Body of pancreas (tissue), 4 donors: ENCODE results near the gene ANO2. TPM values are rescaled to one million over a fixed set of nuclear protein-coding genes. Genes with fewer than 3 reads are reported as not detected.

ENCODE experiments used
- ATAC-seq: fragments of 150-250 bp; one replicate; pipeline ENCODE4 v1.9.1; 2016
- DNase-seq, 4 donors: peaks; one replicate each; pipeline ENCODE4 v3.0.0-alpha.2; 2019
- H3K27ac ChIP-seq, 4 donors: fragments of 200-600 bp; sonication (generic); 1 replicate in 3 of 4; 2 replicates in 1 of 4; pipeline versions ENCODE4 v1.5.1 to v1.6.1; 2016 to 2019; ENCODE audit warnings: mild to moderate bottlenecking in 1 of 4, mixed read lengths in 1 of 4, moderate library complexity in 1 of 4
- H3K27me3 ChIP-seq, 2 donors: fragments of 200-600 bp; sonication (generic); one replicate each; pipeline ENCODE4 v1.6.0; 2016; ENCODE audit warnings: mild to moderate bottlenecking in 1 of 2
- H3K36me3 ChIP-seq, 2 donors: fragments of 200-600 bp; sonication (generic); replicated peaks in 1 of 2; 2 replicates each; pipeline ENCODE4 v1.5.1; 2016; ENCODE audit warnings: low read depth in 2 of 2; ENCODE audit not compliant: insufficient read depth in 1 of 2
- H3K4me1 ChIP-seq: fragments of 200-600 bp; sonication (generic); one replicate; pipeline ENCODE4 v1.6.0; 2016
- H3K4me3 ChIP-seq, 2 donors: fragments of 200-600 bp; sonication (generic); 1 replicate in 1 of 2; 2 replicates in 1 of 2; pipeline ENCODE4 v1.5.1; 2016 to 2019
- H3K9me3 ChIP-seq, 3 donors: fragments of 200-600 bp; sonication (generic); 1 replicate in 2 of 3; 2 replicates in 1 of 3; pipeline ENCODE4 v1.5.1; 2016
- CTCF ChIP-seq, 7 experiments: fragments of 450-650 bp in 4 of 7; fragments of 200-600 bp in 3 of 7; sonication (generic) in 3 of 7; IDR thresholded peaks; one replicate each; pipeline ENCODE4 v1.5.1; 2016 to 2019; ENCODE audit warnings: antibody characterized with exemption in 7 of 7
- POLR2A ChIP-seq, 3 donors: fragments of 450-650 bp; IDR thresholded peaks; one replicate each; pipeline ENCODE4 v1.6.1; 2016; ENCODE audit warnings: antibody characterized with exemption in 3 of 3, mild to moderate bottlenecking in 2 of 3
- WGBS, 2 donors: methylation state at CpG; one replicate each; pipeline ENCODE4 v1.1.5; 2017; 5-methylcytosine and 5-hydroxymethylcytosine counted together
- intact Hi-C: fragments of 100-400 bp; cut with DNase I; formaldehyde crosslinking; loops from one replicate; pipeline ENCODE4 v1.15.1; 2023
- total RNA-seq, 2 donors: library from RNA; depleted of rRNA; stranded (reverse); fragments of >200 nt; gene quantifications; one replicate each; pipeline ENCODE4 v1.1.0, GENCODE V29; 2016

The ANO2 gene
- total RNA-seq, 2 donors from 2014 or later = 2.1 to 4.3 TPM

- no peaks in the 10 kb centered on the region for H3K36me3 ChIP-seq
- no peak overlapping the region for H3K27ac ChIP-seq
- TF ChIP-seq POLR2A (IDR thresholded peaks at IDR 0.05) (no peak), CTCF (IDR thresholded peaks at IDR 0.05) (no peak)
- WGBS, 2 donors = 58 to 85% methylated on average over 4 of the region's 4 CpGs
- H3K4me3 ChIP-seq = no peak overlapping the region
- H3K4me1 ChIP-seq = no peaks in the 10 kb centered on the region
- H3K9me3 ChIP-seq = no peaks in the 10 kb centered on the region
- no peaks in the 10 kb centered on the region for H3K27me3 ChIP-seq
- DNase-seq = no peak
- intact Hi-C loops = no loop called here
- no peak for ATAC-seq
Observed at GRCh38 chr12:5905757-5906156, 39.3 kb downstream of the ANO2 start.

- H3K36me3 ChIP-seq = no peaks in the 10 kb centered on the region
- no peaks in the 10 kb centered on the region for H3K27me3 ChIP-seq
- TF ChIP-seq CTCF (IDR thresholded peaks at IDR 0.05) (no peak), POLR2A (IDR thresholded peaks at IDR 0.05) (no peak)
- no peak overlapping the region for H3K27ac ChIP-seq
- no peaks in the 10 kb centered on the region for H3K9me3 ChIP-seq
- intact Hi-C loops = no loop called here
- whole genome bisulfite sequencing, 2 donors = 44 to 45% methylated on average over 3 to 6 of the region's 6 CpGs
- no peak for DNase-seq
- H3K4me1 ChIP-seq = no peaks in the 10 kb centered on the region
- H3K4me3 ChIP-seq = no peak overlapping the region
- ATAC-seq = no peak
Observed at GRCh38 chr12:5904969-5905368, 40.1 kb downstream of the ANO2 start.

GRCh38 chr12:5904441-5904840 lies 40.6 kb downstream of the ANO2 start:
- TF ChIP-seq POLR2A (IDR thresholded peaks at IDR 0.05) (no peak), CTCF (IDR thresholded peaks at IDR 0.05) (no peak)
- no peaks in the 10 kb centered on the region for H3K36me3 ChIP-seq
- intact Hi-C loops = no loop called here
- H3K27ac ChIP-seq = no peak overlapping the region
- ATAC-seq (no peak), DNase-seq (no peak)
- WGBS, 2 donors = 49 to 72% methylated on average over 11 of the region's 11 CpGs
- no peaks in the 10 kb centered on the region for H3K9me3 ChIP-seq
- H3K4me3 ChIP-seq = no peak overlapping the region
- H3K4me1 ChIP-seq = no peaks in the 10 kb centered on the region
- H3K27me3 ChIP-seq = no peaks in the 10 kb centered on the region

GRCh38 chr12:5902736-5903135 lies 42.3 kb downstream of the ANO2 start:
- Histone ChIP-seq H3K27me3 (no peaks in the 10 kb centered on the region), H3K27ac (no peak overlapping the region), H3K36me3 (no peaks in the 10 kb centered on the region), H3K4me3 (no peak overlapping the region), H3K9me3 (no peaks in the 10 kb centered on the region), H3K4me1 (no peaks in the 10 kb centered on the region)
- TF ChIP-seq CTCF (IDR thresholded peaks at IDR 0.05) (no peak), POLR2A (IDR thresholded peaks at IDR 0.05) (no peak)
- no peak for DNase-seq
- ATAC-seq = no peak
- intact Hi-C loops = no loop called here
- 97 to 98% methylated on average over 2 of the region's 2 CpGs for WGBS, 2 donors

- Histone ChIP-seq H3K4me1 (no peaks in the 10 kb centered on the region), H3K27ac (no peak overlapping the region), H3K36me3 (no peaks in the 10 kb centered on the region), H3K9me3 (no peaks in the 10 kb centered on the region), H3K4me3 (no peak overlapping the region), H3K27me3 (no peaks in the 10 kb centered on the region)
- DNase-seq (no peak), ATAC-seq (no peak)
- intact Hi-C loops = no loop called here
- WGBS, 2 donors = 72 to 78% methylated on average over 6 of the region's 6 CpGs
- TF ChIP-seq POLR2A (IDR thresholded peaks at IDR 0.05) (no peak), CTCF (IDR thresholded peaks at IDR 0.05) (no peak)
Observed at GRCh38 chr12:5901416-5901815, 43.6 kb downstream of the ANO2 start.
